CD4-positive, alpha-beta T cell treated with Interleukin-1 beta for 1 hour (primary cell): Measurements from ENCODE around the gene ZNF814.
"Not testable (repeated sequence)": the region's sequence is repeated elsewhere in the genome, so short reads cannot be mapped to it uniquely, and the experiment has no call there.

ENCODE experiments used
- DNase-seq, 2 donors: peaks; one replicate each; pipeline ENCODE4 v3.0.0-alpha.2; 2020 to 2022

The ZNF814 gene

GRCh38 chr19:57815247-57816075 lies 73.4 kb downstream of the ZNF814 start:
- no peak for DNase-seq

- peak; percentile 83 to 84 for DNase-seq
Observed at GRCh38 chr19:57814505-57815246, 74.2 kb downstream of the ZNF814 start, which contains the start of gene ZNF552. Gene ZNF552, minus strand, starts transcription at chr19:57814913. Its CDS starts 170 bp downstream, at chr19:57814743.

GRCh38 chr19:57813919-57814504 lies 74.8 kb downstream of the ZNF814 start:
- DNase-seq, result no peak

GRCh38 chr19:57812975-57813820 lies 75.6 kb downstream of the ZNF814 start:
- DNase-seq, result not testable (repeated sequence)

- no peak for DNase-seq
Observed at GRCh38 chr19:57812226-57812625, 76.6 kb downstream of the ZNF814 start.

GRCh38 chr19:57810410-57811295 lies 78.2 kb downstream of the ZNF814 start:
- not testable (repeated sequence) for DNase-seq

- DNase-seq, result no peak
Observed at GRCh38 chr19:57807541-57807940, 81.3 kb downstream of the ZNF814 start.

- DNase-seq, result no peak
Observed at GRCh38 chr19:57803594-57804325, 85.1 kb downstream of the ZNF814 start.

GRCh38 chr19:57803265-57803593 lies 85.6 kb downstream of the ZNF814 start:
- DNase-seq, result no peak

- DNase-seq, result no peak
Observed at GRCh38 chr19:57802269-57802668, 86.6 kb downstream of the ZNF814 start.

- DNase-seq, result no peak
Observed at GRCh38 chr19:57800696-57801095, 88.1 kb downstream of the ZNF814 start.
